NB4 (cell line): ENCODE data around the gene KRTAP19-8.

Experiments used
- CTCF ChIP-seq: IDR thresholded peaks from one replicate; pipeline ENCODE4 v1.5.1; 2012; ENCODE audit warnings: low read depth, low read length
- MYC ChIP-seq: IDR thresholded peaks from 2 replicates; pipeline ENCODE4 v1.6.1; 2011; ENCODE audit warnings: low read depth, low read length
- POLR2A ChIP-seq: IDR thresholded peaks from 2 replicates; pipeline ENCODE4 v1.6.1; 2011; ENCODE audit warnings: mild to moderate bottlenecking; ENCODE audit not compliant: insufficient read length; ENCODE audit errors: extremely low read depth

GRCh38 chr21:31084689-31085088 is 46.4 kb upstream of the KRTAP19-8 start:
- TF ChIP-seq CTCF = no peak
- TF ChIP-seq POLR2A = no peak
- TF ChIP-seq MYC = no peak
